ENCODE measurements around the gene PPP4C. TPM values are rescaled to one million over a fixed set of nuclear protein-coding genes. Genes with fewer than 3 reads are reported as not detected.

PPP4C gene
- total RNA-seq, 1 experiment from 2014 or later: 163 TPM

DNA sequence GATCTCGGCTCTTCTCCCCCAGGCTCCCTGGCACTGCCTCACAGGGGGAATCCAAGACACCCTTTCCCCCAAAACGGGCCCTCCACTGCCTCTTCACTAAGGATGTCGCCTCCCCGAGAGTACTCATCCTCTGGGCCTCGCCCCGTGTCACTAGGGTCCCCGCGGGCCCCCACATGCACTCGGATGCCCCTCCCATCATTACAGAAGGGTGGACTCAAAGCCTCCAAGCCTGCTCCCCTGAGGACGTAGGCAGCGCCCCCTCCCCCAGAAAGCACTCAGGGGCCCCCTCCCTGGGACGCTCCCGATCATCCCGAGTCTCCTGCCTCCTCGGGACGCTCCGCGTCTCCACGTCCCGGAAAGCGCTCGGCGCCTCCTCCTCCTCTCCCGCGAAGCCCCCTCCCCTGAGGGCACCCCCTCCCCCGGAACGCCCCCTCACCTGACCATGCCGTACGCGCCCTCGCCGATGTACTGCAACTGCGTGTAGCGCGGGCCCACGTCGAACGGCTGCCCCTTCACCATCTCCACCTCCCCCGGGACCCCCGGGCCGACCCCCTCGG is 46.9 kb downstream of the PPP4C start:
- no peaks in the 10 kb centered on the region for H3K79me1 ChIP-seq (ENCODE audit: insufficient read depth, low read depth, low read length, poor library complexity, severe bottlenecking)
- no peak overlapping the region for H2BK120ac ChIP-seq (ENCODE audit: low read depth, low read length, poor library complexity, severe bottlenecking)
- no peak overlapping the region for H2AK5ac ChIP-seq (ENCODE audit: insufficient read length, low read length)
- H3K27me3 ChIP-seq (ENCODE audit: insufficient read depth, low read length): no peaks in the 10 kb centered on the region; the same call in 1 of the 2 replicates
- H3K4me2 ChIP-seq (ENCODE audit: insufficient read depth, insufficient read length, low read length): peak overlapping the region; percentile 52
- no peak overlapping the region for H4K91ac ChIP-seq (ENCODE audit: insufficient read length, low read depth, low read length)
- no peak overlapping the region for H3K27ac ChIP-seq (ENCODE audit: insufficient read length, low read depth, low read length)
- H3K4me1 Mint-ChIP-seq: peaks cover 8 to 14% of the 10 kb centered on the region in 2 experiments
- H2BK12ac ChIP-seq (ENCODE audit: insufficient read length, low read depth, low read length): no peak overlapping the region
- no peak overlapping the region for H4K8ac ChIP-seq (replicated peaks; ENCODE audit: insufficient read length, low read depth, low read length)
- no peak overlapping the region for H2BK5ac ChIP-seq (ENCODE audit: insufficient read length, low read length)
- peak overlapping the region; percentile 81; the same call in 1 of the 2 replicates for H3K14ac ChIP-seq (ENCODE audit: insufficient read depth, low read length)
- peaks cover 4% of the 10 kb centered on the region for H3K27me3 Mint-ChIP-seq (ENCODE audit: low read depth)
- no peak overlapping the region for H3K56ac ChIP-seq (ENCODE audit: insufficient read length, low read depth, low read length)
- H2BK20ac ChIP-seq (ENCODE audit: low read depth, low read length, poor library complexity, severe bottlenecking): no peak overlapping the region
- no peaks in the 10 kb centered on the region for H3K9me3 Mint-ChIP-seq
- WGBS (ENCODE audit: extremely low coverage, insufficient read length, low lambda C conversion rate): no CpG with 5 or more reads among the region's 42 CpGs
- H3K9me3 ChIP-seq (ENCODE audit: control insufficient read depth, low read depth, low read length): no peaks in the 10 kb centered on the region
- no peak overlapping the region for H3K23ac ChIP-seq (ENCODE audit: insufficient read length, low read depth, low read length)
- no peak overlapping the region for H4K5ac ChIP-seq (ENCODE audit: insufficient read length, low read depth, low read length)
- H3K79me2 ChIP-seq (ENCODE audit: insufficient read depth, low read length): no peaks in the 10 kb centered on the region
- H3K23me2 ChIP-seq (ENCODE audit: insufficient read length, low read depth, low read length, poor library complexity, severe bottlenecking): peaks cover 3% of the 10 kb centered on the region
- H3K4me1 ChIP-seq (ENCODE audit: insufficient read depth, low read length): no peaks in the 10 kb centered on the region
- no peak overlapping the region for H3K9ac ChIP-seq (ENCODE audit: extremely low read depth, insufficient read length, low read length)
- DNase-seq: no peak
- peak overlapping the region; percentile 76 for H3K18ac ChIP-seq (ENCODE audit: insufficient read length, low read depth, low read length)
- no peak overlapping the region for H3K4ac ChIP-seq (ENCODE audit: low read depth, low read length)
- H4K20me1 ChIP-seq (ENCODE audit: control insufficient read depth, insufficient read depth, insufficient read length): no peaks in the 10 kb centered on the region
- H2BK15ac ChIP-seq (ENCODE audit: low read depth, low read length): no peak overlapping the region
- no peak overlapping the region for H2AFZ ChIP-seq (ENCODE audit: low read length)
- H3K36me3 Mint-ChIP-seq (ENCODE audit: insufficient read depth in 1 of 3, low read depth in 3 of 3): peaks cover 0 to 19% (median 12%) of the 10 kb centered on the region in 3 experiments; a peak in 5 of 7 replicates
- no peak overlapping the region for H3T11ph ChIP-seq (ENCODE audit: low read length)
- peak overlapping the region; percentile 79 to 89 for H3K4me3 Mint-ChIP-seq
- H3K27ac Mint-ChIP-seq: peak overlapping the region in 1 of 3 experiments; percentile 86; a peak in 1 of 7 replicates
- TF ChIP-seq, protein P1, sequence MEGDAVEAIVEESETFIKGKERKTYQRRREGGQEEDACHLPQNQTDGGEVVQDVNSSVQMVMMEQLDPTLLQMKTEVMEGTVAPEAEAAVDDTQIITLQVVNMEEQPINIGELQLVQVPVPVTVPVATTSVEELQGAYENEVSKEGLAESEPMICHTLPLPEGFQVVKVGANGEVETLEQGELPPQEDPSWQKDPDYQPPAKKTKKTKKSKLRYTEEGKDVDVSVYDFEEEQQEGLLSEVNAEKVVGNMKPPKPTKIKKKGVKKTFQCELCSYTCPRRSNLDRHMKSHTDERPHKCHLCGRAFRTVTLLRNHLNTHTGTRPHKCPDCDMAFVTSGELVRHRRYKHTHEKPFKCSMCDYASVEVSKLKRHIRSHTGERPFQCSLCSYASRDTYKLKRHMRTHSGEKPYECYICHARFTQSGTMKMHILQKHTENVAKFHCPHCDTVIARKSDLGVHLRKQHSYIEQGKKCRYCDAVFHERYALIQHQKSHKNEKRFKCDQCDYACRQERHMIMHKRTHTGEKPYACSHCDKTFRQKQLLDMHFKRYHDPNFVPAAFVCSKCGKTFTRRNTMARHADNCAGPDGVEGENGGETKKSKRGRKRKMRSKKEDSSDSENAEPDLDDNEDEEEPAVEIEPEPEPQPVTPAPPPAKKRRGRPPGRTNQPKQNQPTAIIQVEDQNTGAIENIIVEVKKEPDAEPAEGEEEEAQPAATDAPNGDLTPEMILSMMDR (conservative IDR thresholded peaks at IDR 0.05): no peak
